Panc1 (cell line): ENCODE measurements around the gene CCL28.

Experiments
- POLR2AphosphoS5 ChIP-seq: IDR thresholded peaks from 2 replicates; pipeline ENCODE4 v1.6.1; 2012; ENCODE audit warnings: mild to moderate bottlenecking, low read depth, low read length, moderate library complexity
- SIN3A ChIP-seq: IDR thresholded peaks from 2 replicates; pipeline ENCODE4 v1.6.1; 2012; ENCODE audit warnings: low read depth, mild to moderate bottlenecking, low read length, moderate library complexity, borderline replicate concordance; ENCODE audit not compliant: insufficient read depth
- TCF7L2 ChIP-seq: IDR thresholded peaks from 2 replicates; pipeline ENCODE4 v1.6.1; 2011; ENCODE audit warnings: mild to moderate bottlenecking, low read depth, low read length, inconsistent platforms
- TF ChIP-seq, protein P1 (sequence below): fragments of 450-650 bp; IDR thresholded peaks from 2 replicates; pipeline ENCODE4 v1.5.1; 2017; ENCODE audit warnings: mild to moderate bottlenecking
- TF ChIP-seq, protein P2 (sequence below), 2 experiments: IDR thresholded peaks; 2 replicates each; pipeline ENCODE4 v1.6.1; 2011 to 2012; ENCODE audit warnings: low read depth in 2 of 2, control low read depth in 1 of 2, low read length in 1 of 2, mild to moderate bottlenecking in 1 of 2, moderate library complexity in 1 of 2; ENCODE audit not compliant: insufficient read depth in 1 of 2

DNA sequence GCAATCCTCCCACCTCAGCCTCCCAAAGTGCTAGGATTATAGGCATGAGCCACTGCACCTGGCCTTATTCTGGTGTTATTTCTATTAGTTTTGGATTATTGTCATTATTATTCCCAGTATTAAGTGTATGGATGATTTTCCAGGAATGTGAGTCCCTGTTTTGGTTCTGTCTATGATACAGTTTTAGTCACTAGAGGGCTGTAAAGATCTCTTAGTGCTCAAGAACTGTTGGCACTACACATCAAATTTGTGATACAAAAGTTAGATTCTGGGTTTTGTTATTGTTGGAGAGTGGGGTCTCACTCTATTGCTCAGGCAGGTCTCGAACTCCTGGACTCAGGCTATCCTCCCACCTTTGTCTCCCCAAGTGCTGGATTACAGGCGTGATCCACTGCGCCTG, 12.1 kb downstream of the CCL28 start:
- TF ChIP-seq, protein P1, sequence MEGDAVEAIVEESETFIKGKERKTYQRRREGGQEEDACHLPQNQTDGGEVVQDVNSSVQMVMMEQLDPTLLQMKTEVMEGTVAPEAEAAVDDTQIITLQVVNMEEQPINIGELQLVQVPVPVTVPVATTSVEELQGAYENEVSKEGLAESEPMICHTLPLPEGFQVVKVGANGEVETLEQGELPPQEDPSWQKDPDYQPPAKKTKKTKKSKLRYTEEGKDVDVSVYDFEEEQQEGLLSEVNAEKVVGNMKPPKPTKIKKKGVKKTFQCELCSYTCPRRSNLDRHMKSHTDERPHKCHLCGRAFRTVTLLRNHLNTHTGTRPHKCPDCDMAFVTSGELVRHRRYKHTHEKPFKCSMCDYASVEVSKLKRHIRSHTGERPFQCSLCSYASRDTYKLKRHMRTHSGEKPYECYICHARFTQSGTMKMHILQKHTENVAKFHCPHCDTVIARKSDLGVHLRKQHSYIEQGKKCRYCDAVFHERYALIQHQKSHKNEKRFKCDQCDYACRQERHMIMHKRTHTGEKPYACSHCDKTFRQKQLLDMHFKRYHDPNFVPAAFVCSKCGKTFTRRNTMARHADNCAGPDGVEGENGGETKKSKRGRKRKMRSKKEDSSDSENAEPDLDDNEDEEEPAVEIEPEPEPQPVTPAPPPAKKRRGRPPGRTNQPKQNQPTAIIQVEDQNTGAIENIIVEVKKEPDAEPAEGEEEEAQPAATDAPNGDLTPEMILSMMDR = peak; percentile 61
- TF ChIP-seq TCF7L2 (no peak), SIN3A (no peak), POLR2AphosphoS5 (no peak)
- TF ChIP-seq, protein P2, sequence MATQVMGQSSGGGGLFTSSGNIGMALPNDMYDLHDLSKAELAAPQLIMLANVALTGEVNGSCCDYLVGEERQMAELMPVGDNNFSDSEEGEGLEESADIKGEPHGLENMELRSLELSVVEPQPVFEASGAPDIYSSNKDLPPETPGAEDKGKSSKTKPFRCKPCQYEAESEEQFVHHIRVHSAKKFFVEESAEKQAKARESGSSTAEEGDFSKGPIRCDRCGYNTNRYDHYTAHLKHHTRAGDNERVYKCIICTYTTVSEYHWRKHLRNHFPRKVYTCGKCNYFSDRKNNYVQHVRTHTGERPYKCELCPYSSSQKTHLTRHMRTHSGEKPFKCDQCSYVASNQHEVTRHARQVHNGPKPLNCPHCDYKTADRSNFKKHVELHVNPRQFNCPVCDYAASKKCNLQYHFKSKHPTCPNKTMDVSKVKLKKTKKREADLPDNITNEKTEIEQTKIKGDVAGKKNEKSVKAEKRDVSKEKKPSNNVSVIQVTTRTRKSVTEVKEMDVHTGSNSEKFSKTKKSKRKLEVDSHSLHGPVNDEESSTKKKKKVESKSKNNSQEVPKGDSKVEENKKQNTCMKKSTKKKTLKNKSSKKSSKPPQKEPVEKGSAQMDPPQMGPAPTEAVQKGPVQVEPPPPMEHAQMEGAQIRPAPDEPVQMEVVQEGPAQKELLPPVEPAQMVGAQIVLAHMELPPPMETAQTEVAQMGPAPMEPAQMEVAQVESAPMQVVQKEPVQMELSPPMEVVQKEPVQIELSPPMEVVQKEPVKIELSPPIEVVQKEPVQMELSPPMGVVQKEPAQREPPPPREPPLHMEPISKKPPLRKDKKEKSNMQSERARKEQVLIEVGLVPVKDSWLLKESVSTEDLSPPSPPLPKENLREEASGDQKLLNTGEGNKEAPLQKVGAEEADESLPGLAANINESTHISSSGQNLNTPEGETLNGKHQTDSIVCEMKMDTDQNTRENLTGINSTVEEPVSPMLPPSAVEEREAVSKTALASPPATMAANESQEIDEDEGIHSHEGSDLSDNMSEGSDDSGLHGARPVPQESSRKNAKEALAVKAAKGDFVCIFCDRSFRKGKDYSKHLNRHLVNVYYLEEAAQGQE (IDR thresholded peaks at IDR 0.05; ENCODE audit: insufficient read depth in 1 of 2, low read depth in 2 of 2, low read length in 1 of 2) = no peak
